Neural cell (in vitro differentiated cells): ENCODE measurements around the gene EP400.

Experiments used
- CTCF ChIP-seq: fragments of 450-650 bp; IDR thresholded peaks from 2 replicates; pipeline ENCODE4 v1.5.1; 2014; ENCODE audit warnings: antibody characterized with exemption, mild to moderate bottlenecking, moderate library complexity; ENCODE audit not compliant: poor library complexity, severe bottlenecking
- EP300 ChIP-seq: fragments of 450-650 bp; conservative IDR thresholded peaks from 2 replicates; pipeline ENCODE4 v1.6.1; 2014; ENCODE audit warnings: antibody characterized with exemption, mild to moderate bottlenecking, moderate library complexity; ENCODE audit not compliant: poor library complexity, severe bottlenecking
- RAD21 ChIP-seq: fragments of 450-650 bp; conservative IDR thresholded peaks from 2 replicates; pipeline ENCODE4 v1.6.1; 2014; ENCODE audit warnings: antibody characterized with exemption, mild to moderate bottlenecking, moderate library complexity
- SMC3 ChIP-seq: fragments of 450-650 bp; conservative IDR thresholded peaks from 2 replicates; pipeline ENCODE4 v1.6.1; 2014; ENCODE audit warnings: antibody characterized with exemption, mild to moderate bottlenecking, moderate library complexity; ENCODE audit not compliant: poor library complexity

GRCh38 chr12:131902332-131903241 lies 47.2 kb upstream of the EP400 start:
- TF ChIP-seq CTCF (no peak), RAD21 (no peak), EP300 (no peak), SMC3 (no peak)
